Measurements from ENCODE around the gene TNK1. TPM values are rescaled to one million over a fixed set of nuclear protein-coding genes. Genes with fewer than 3 reads are reported as not detected.

The TNK1 gene
- total RNA-seq, 1 donor = 2.2 TPM

- TF ChIP-seq CTCF (IDR thresholded peaks at IDR 0.05; ENCODE audit: insufficient read depth, low read depth, low read length) = peak; percentile 14
- H3K4me3 ChIP-seq (ENCODE audit: low read depth, low read length) = peak overlapping the region; percentile 69
- peak; percentile 24 for DNase-seq (ENCODE audit: low read depth)
Measured at GRCh38 chr17:7435676-7436555, 55.0 kb downstream of the TNK1 start.

GRCh38 chr17:7436556-7437368, 55.9 kb downstream of the TNK1 start:
- TF ChIP-seq CTCF (IDR thresholded peaks at IDR 0.05; ENCODE audit: insufficient read depth, low read depth, low read length) = peak; percentile 68
- DNase-seq (ENCODE audit: low read depth) = peak; percentile 73
- H3K4me3 ChIP-seq (ENCODE audit: low read depth, low read length) = peak overlapping the region; percentile 48

GRCh38 chr17:7437369-7437863, 56.5 kb downstream of the TNK1 start:
- peak overlapping the region; percentile 30 for H3K4me3 ChIP-seq (ENCODE audit: low read depth, low read length)
- no peak for TF ChIP-seq CTCF (IDR thresholded peaks at IDR 0.05; ENCODE audit: insufficient read depth, low read depth, low read length)

GRCh38 chr17:7437950-7438614, 57.2 kb downstream of the TNK1 start:
- no peak for TF ChIP-seq CTCF (IDR thresholded peaks at IDR 0.05; ENCODE audit: insufficient read depth, low read depth, low read length)
- H3K4me3 ChIP-seq (ENCODE audit: low read depth, low read length) = peak overlapping the region; percentile 44
- peak; percentile 14 for DNase-seq (ENCODE audit: low read depth)

More at GRCh38 chr17:7437369-7437863, 56.5 kb downstream of the TNK1 start:
- no peak for DNase-seq (ENCODE audit: low read depth)

GRCh38 chr17:7438656-7439460, 58.0 kb downstream of the TNK1 start:
- peak overlapping the region; percentile 44 for H3K4me3 ChIP-seq (ENCODE audit: low read depth, low read length)
- no peak for TF ChIP-seq CTCF (IDR thresholded peaks at IDR 0.05; ENCODE audit: insufficient read depth, low read depth, low read length)
- no peak for DNase-seq (ENCODE audit: low read depth)

Other genes with a start within 250 kb of the TNK1 start
- gene ASGR1, start 201.7 kb upstream of the TNK1 start, total RNA-seq = 0.43 and 0.64 TPM in 2 replicates
- gene DLG4, start 161.3 kb upstream of the TNK1 start, total RNA-seq = 10.6 and 14.2 TPM in 2 replicates
- 171 and 255 TPM in 2 replicates for gene ACADVL, start 161.2 kb upstream of the TNK1 start, total RNA-seq
- 102 and 105 TPM in 2 replicates for gene DVL2, start 146.6 kb upstream of the TNK1 start, total RNA-seq
- gene PHF23, start 141.6 kb upstream of the TNK1 start, total RNA-seq = 51.8 and 54.1 TPM in 2 replicates
- gene GABARAP, start 138.6 kb upstream of the TNK1 start, total RNA-seq = 225 and 265 TPM in 2 replicates
- 24.5 and 34.1 TPM in 2 replicates for gene CTDNEP1, start 129.4 kb upstream of the TNK1 start, total RNA-seq
- 29.6 and 36.3 TPM in 2 replicates for gene ELP5, start 128.9 kb upstream of the TNK1 start, total RNA-seq
- gene CLDN7, start 118.6 kb upstream of the TNK1 start, total RNA-seq = 2.9 and 5.2 TPM in 2 replicates
- gene SLC2A4, start 99.4 kb upstream of the TNK1 start, total RNA-seq = under 0.01 TPM in 1 of 2 replicates, not detected in the other
- gene YBX2, start 86.5 kb upstream of the TNK1 start, total RNA-seq = not detected in 2 replicates
- 607 and 641 TPM in 2 replicates for gene EIF5A, start 73.5 kb upstream of the TNK1 start, total RNA-seq
- gene GPS2, start 65.7 kb upstream of the TNK1 start, total RNA-seq = 34.1 and 45.3 TPM in 2 replicates
- 15.1 and 19.4 TPM in 2 replicates for gene NEURL4, start 51.8 kb upstream of the TNK1 start, total RNA-seq
- 1.9 and 3.9 TPM in 2 replicates for gene ACAP1, start 44.6 kb upstream of the TNK1 start, total RNA-seq
- gene KCTD11, start 28.9 kb upstream of the TNK1 start, total RNA-seq = 7.4 and 8.6 TPM in 2 replicates
- gene TMEM95, start 25.9 kb upstream of the TNK1 start, total RNA-seq = not detected in 2 replicates
- 16.8 and 28.3 TPM in 2 replicates for gene PLSCR3, start 13.4 kb downstream of the TNK1 start, total RNA-seq
- 147 and 162 TPM in 2 replicates for gene TMEM256, start 23.0 kb downstream of the TNK1 start, total RNA-seq
- gene NLGN2, start 26.8 kb downstream of the TNK1 start, total RNA-seq = 8.1 and 9.5 TPM in 2 replicates
- not detected in 2 replicates for gene SPEM1, start 39.2 kb downstream of the TNK1 start, total RNA-seq
- gene SPEM2, start 44.5 kb downstream of the TNK1 start, total RNA-seq = not detected in 2 replicates
- gene SPEM3, start 47.8 kb downstream of the TNK1 start, total RNA-seq = not detected in 2 replicates
- gene TMEM102, start 54.3 kb downstream of the TNK1 start, total RNA-seq = 2.6 and 3.0 TPM in 2 replicates
- gene FGF11, start 58.4 kb downstream of the TNK1 start, total RNA-seq = 0.32 and 3.9 TPM in 2 replicates
- 6.1 and 6.9 TPM in 2 replicates for gene CHRNB1, start 64.0 kb downstream of the TNK1 start, total RNA-seq
- 30.0 and 37.1 TPM in 2 replicates for gene ZBTB4, start 98.5 kb downstream of the TNK1 start, total RNA-seq
- gene SLC35G6, start 100.4 kb downstream of the TNK1 start, total RNA-seq = not detected in 2 replicates
- gene POLR2A, start 103.3 kb downstream of the TNK1 start, total RNA-seq = 118 and 127 TPM in 2 replicates
- 11.7 and 14.5 TPM in 2 replicates for gene TNFSF12, start 168.0 kb downstream of the TNK1 start, total RNA-seq
- gene TNFSF13, start 177.7 kb downstream of the TNK1 start, total RNA-seq = 0.43 and 0.64 TPM in 2 replicates
- 69.9 and 75.1 TPM in 2 replicates for gene SENP3, start 180.8 kb downstream of the TNK1 start, total RNA-seq
- gene CD68, start 198.5 kb downstream of the TNK1 start, total RNA-seq = 9.1 and 9.7 TPM in 2 replicates
- 70.5 and 101 TPM in 2 replicates for gene MPDU1, start 202.8 kb downstream of the TNK1 start, total RNA-seq
- under 0.01 and 0.64 TPM in 2 replicates for gene SOX15, start 209.0 kb downstream of the TNK1 start, total RNA-seq
- gene FXR2, start 233.8 kb downstream of the TNK1 start, total RNA-seq = 37.4 and 39.7 TPM in 2 replicates
- gene SAT2, start 246.7 kb downstream of the TNK1 start, total RNA-seq = 23.3 and 37.0 TPM in 2 replicates
- gene SHBG, start 249.0 kb downstream of the TNK1 start, total RNA-seq = 0.64 and 0.86 TPM in 2 replicates